ENCODE measurements around the gene PLXNA4.

PLXNA4 gene

GRCh38 chr7:132465516-132465915, 110.8 kb downstream of the PLXNA4 start:
- H4K20me1 ChIP-seq (ENCODE audit: low read depth, low read length), result no peaks in the 10 kb centered on the region
- H3F3A ChIP-seq (ENCODE audit: insufficient read depth), result no peaks in the 10 kb centered on the region
- no peaks in the 10 kb centered on the region for H3K9me2 ChIP-seq (replicated peaks; ENCODE audit: insufficient read depth, low read length)
- no peaks in the 10 kb centered on the region for H3K9me3 ChIP-seq (ENCODE audit: insufficient read depth, low read length)
- no peaks in the 10 kb centered on the region for H3K27me3 ChIP-seq (ENCODE audit: low read length)
- H3K9ac ChIP-seq (ENCODE audit: low read length), result no peak overlapping the region
- H2AFZ ChIP-seq (ENCODE audit: low read depth, low read length, severe bottlenecking), result no peak overlapping the region
- H3K4me2 ChIP-seq (ENCODE audit: low read depth, low read length, poor library complexity, severe bottlenecking), result no peak overlapping the region
- TF ChIP-seq CTCF (IDR thresholded peaks at IDR 0.05; ENCODE audit: insufficient read depth, low read length, poor library complexity, severe bottlenecking) (no peak), EZH2phosphoT487 (conservative IDR thresholded peaks at IDR 0.05; ENCODE audit: low read length) (no peak)
- no peak overlapping the region for H3K4me3 ChIP-seq (ENCODE audit: insufficient read depth, low read length, poor library complexity, severe bottlenecking)
- H3K79me2 ChIP-seq (ENCODE audit: insufficient read depth, low read length), result no peaks in the 10 kb centered on the region
- no peaks in the 10 kb centered on the region for H3K36me3 ChIP-seq (ENCODE audit: low read length)
- H3K27ac ChIP-seq (ENCODE audit: low read depth, low read length), result no peak overlapping the region

- no peak overlapping the region for H3K4me2 ChIP-seq (ENCODE audit: low read depth, low read length, poor library complexity, severe bottlenecking)
Observed at GRCh38 chr7:132464740-132465139, 111.5 kb downstream of the PLXNA4 start.

GRCh38 chr7:132463922-132464321, 112.3 kb downstream of the PLXNA4 start:
- Histone ChIP-seq H3K27ac (ENCODE audit: low read depth, low read length) (no peak overlapping the region), H2AFZ (ENCODE audit: low read depth, low read length, severe bottlenecking) (no peak overlapping the region), H3K9ac (ENCODE audit: low read length) (no peak overlapping the region), H3K36me3 (ENCODE audit: low read length) (no peaks in the 10 kb centered on the region), H3K4me3 (ENCODE audit: insufficient read depth, low read length, poor library complexity, severe bottlenecking) (no peak overlapping the region), H3K27me3 (ENCODE audit: low read length) (no peaks in the 10 kb centered on the region), H3K4me2 (ENCODE audit: low read depth, low read length, poor library complexity, severe bottlenecking) (no peak overlapping the region), H4K20me1 (ENCODE audit: low read depth, low read length) (no peaks in the 10 kb centered on the region), H3K79me2 (ENCODE audit: insufficient read depth, low read length) (no peaks in the 10 kb centered on the region), H3F3A (ENCODE audit: insufficient read depth) (no peaks in the 10 kb centered on the region), H3K9me2 (replicated peaks; ENCODE audit: insufficient read depth, low read length) (no peaks in the 10 kb centered on the region), H3K9me3 (ENCODE audit: insufficient read depth, low read length) (no peaks in the 10 kb centered on the region)
- TF ChIP-seq EZH2phosphoT487 (conservative IDR thresholded peaks at IDR 0.05; ENCODE audit: low read length) (no peak), CTCF (IDR thresholded peaks at IDR 0.05; ENCODE audit: insufficient read depth, low read length, poor library complexity, severe bottlenecking) (no peak)

More at GRCh38 chr7:132464740-132465139, 111.5 kb downstream of the PLXNA4 start:
- Histone ChIP-seq H3K9me3 (ENCODE audit: insufficient read depth, low read length) (no peaks in the 10 kb centered on the region), H3K27ac (ENCODE audit: low read depth, low read length) (no peak overlapping the region), H3K9me2 (replicated peaks; ENCODE audit: insufficient read depth, low read length) (no peaks in the 10 kb centered on the region), H3K4me3 (ENCODE audit: insufficient read depth, low read length, poor library complexity, severe bottlenecking) (no peak overlapping the region), H3K79me2 (ENCODE audit: insufficient read depth, low read length) (no peaks in the 10 kb centered on the region), H3K36me3 (ENCODE audit: low read length) (no peaks in the 10 kb centered on the region), H3K9ac (ENCODE audit: low read length) (no peak overlapping the region), H3K27me3 (ENCODE audit: low read length) (no peaks in the 10 kb centered on the region), H3F3A (ENCODE audit: insufficient read depth) (no peaks in the 10 kb centered on the region), H4K20me1 (ENCODE audit: low read depth, low read length) (no peaks in the 10 kb centered on the region), H2AFZ (ENCODE audit: low read depth, low read length, severe bottlenecking) (no peak overlapping the region)
- TF ChIP-seq EZH2phosphoT487 (conservative IDR thresholded peaks at IDR 0.05; ENCODE audit: low read length) (no peak), CTCF (IDR thresholded peaks at IDR 0.05; ENCODE audit: insufficient read depth, low read length, poor library complexity, severe bottlenecking) (no peak)
